Stimulated activated CD8-positive, alpha-beta memory T cell treated with anti-CD3 and anti-CD28 coated beads, Interleukin-7, amount 100 ng/mL, for 48 hours (primary cell): ENCODE measurements around the gene DEFB115.
"Not testable (repeated sequence)": the region's sequence is repeated elsewhere in the genome, so short reads cannot be mapped to it uniquely, and the experiment has no call there.

ENCODE experiments used
- DNase-seq, 2 donors: peaks; one replicate each; pipeline ENCODE4 v3.0.0-alpha.2; 2020; ENCODE audit warnings: low read depth in 1 of 2; ENCODE audit errors: extremely low read depth in 1 of 2

DEFB115 gene, protein sequence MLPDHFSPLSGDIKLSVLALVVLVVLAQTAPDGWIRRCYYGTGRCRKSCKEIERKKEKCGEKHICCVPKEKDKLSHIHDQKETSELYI

DNA sequence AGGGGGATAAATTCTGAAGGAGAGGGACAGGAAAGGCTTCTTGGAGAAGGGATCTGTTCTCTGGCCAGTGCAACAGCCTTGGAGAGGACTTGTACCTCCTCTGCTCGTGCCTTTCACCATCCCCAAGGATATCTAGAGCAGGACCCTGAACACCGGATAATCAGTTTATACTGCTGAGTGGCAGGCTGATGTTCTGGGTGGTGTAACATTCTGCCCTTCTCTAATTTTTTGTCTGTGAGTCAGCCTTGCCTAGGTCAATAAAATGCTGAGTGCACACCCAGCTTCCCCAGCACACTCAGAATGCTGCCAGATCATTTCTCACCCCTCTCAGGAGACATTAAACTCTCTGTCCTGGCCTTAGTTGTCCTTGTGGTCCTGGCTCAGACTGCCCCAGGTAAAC, at the start of gene DEFB115:
Gene DEFB115, plus strand, starts transcription at position 301 of the 400 bp plus-strand sequence. Its CDS starts 0 bp downstream, at position 301.
- no peak for DNase-seq

DNA sequence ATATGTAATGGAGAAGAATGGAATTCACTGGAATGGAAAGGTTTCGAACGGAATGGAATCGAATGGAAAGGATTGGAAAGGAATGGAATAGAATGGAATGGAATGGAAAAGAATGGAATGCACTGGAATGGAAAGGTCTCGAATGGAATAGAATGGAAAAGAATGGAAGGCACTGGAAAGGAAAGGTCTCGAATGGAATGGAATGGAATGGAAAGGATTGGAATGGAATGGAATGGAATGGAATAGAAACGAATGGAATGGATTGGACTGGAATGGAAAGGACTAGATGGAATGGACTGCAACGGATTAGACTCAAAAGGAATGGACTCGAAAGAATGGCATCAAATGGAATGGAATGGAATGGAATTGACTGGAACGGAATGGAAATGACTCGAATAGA, 20.5 kb upstream of the DEFB115 start:
- DNase-seq, result no peak

DNA sequence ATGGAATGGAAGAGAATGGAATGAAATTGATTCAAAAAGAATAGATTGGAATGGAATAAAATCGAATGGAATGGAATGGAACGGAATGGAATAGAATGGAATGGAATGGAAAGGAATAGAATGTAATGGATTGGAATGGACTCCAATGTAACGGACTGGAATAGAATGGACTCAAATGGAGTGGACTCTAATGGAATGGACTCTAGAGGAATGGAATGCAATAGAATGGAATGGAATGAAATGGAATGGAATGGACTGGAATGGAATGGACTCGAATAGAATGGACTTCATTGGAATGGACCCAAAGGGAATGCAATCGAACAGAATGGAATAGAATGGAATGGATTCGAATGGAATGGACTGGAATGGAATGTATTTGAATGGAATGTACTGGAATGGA, 19.7 kb upstream of the DEFB115 start:
- DNase-seq, result no peak

DNA sequence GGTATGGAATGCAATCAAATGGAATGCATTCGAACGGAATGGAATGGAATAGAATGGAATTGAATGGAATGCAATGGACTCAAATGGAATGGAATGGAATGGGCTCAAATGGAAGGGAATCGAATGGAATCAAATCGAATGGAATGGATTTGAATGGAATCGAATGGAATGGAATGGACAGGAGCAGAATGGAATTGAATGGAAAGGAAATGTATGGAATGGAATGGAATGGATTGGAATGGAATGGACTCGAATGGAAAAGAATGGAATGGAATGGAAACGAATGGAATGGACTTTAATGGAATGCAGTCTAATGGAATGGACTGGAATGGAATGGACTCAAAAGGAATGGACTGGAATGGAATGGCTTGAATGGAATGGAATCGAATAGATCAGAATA, 18.3 kb upstream of the DEFB115 start:
- DNase-seq, result no peak

DNA sequence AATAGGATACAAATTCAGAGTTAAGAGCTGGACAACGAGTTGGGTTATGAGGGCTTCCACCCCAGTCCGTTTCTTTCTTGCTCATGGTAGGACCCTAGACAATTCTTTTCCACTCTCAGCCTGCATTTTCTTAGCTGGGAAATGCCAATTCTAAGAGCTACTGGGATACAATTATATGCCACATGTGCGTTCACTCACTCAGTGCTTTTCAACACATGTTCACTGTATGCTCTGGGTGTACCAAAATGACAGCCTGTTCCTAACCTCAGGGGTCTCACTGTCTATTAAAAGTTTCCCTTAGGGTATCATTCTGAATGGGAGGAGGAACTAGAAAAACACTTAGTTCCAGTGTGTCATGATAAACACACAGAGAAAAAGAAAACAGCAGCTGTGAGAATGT, 505 bp upstream of the DEFB115 start:
- DNase-seq, result no peak

DNA sequence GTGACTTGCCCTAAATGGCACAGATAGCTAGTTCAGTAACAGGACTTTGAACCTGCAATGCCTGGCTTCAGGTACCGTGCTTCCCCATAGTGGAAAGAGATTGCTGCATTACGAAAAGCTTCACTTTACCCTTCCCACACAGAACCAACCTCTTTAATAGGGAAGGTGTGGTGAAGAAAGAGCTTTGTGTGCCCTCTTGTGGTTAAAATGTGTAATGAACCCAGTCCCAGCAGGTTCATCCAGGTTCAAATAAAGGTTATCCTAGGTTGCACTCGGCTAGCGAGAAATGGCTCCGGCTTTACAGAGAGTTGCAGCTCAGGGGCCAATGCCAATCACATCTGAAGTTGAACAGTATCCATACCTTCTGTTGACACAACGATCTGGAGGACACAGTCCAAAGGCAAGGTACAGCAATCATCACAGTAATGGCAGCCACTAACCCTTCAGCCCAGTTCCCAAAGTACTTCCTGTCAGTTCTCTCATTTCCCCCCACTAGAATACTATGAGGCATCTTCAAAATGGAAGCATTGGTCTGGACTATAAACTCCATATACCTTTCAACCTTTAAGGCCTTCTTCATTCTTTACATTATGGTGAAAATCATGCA, 3.0 kb downstream of the DEFB115 start:
- no peak for DNase-seq

DNA sequence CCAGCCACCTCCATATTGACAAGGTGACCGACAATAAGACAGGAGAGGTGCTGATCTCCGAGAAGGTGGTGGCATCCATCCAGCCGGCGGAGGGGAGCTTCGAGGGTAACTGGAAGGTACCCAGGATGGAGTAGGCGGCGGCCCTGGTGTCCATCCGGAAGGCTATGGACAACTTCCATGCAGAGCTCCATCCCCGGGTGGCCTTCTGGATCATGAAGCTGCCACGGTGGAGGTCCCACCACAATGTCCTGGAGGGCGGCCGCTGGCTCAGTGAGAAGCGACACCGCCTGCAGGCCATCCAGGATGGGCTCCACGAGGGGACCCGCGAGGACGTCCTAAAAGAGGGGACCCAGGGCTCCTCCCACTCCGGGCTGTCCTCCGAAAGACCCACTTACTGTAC, 17.0 kb downstream of the DEFB115 start:
- DNase-seq, result no peak

DNA sequence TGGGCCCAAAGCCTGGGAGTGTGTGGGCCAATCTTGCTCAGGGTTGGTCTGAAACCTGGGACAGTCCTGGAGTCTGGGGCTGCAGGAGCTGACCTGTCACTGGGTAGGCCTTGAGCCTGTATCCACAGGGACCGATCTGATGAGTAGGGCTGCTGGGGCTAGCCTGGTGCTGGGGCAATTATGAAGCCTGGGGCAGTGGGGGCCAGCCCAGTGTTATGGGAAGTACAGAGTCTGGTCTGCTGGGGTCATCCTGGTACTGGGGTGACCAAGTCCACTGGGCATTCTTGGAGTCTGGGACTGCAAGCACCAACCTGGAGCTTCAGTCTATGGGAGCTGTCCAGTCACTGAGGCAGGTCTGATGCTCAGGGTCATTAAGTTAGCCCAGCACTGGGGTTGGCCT, 20.7 kb downstream of the DEFB115 start:
- no peak for DNase-seq

DNA sequence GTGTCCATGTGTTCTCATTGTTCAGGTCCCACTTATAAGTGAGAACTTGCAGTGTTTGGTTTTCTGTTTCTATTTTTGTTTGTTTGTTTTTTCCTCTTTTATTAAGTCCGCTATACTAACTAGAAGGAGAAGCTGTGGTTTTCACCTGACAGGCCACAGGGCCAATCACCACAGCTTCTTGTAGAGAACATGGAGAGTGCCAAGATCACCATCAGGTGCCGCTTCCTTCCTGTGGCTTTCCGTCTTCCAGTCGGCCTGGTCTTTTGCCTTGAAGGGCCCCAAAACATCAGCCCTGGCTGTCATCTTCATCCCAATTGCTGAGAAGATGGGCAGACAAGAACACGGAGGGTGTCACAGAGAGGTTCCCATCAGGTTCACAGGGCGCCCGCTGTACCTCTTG, 27.5 kb downstream of the DEFB115 start:
- not testable (repeated sequence) for DNase-seq

DNA sequence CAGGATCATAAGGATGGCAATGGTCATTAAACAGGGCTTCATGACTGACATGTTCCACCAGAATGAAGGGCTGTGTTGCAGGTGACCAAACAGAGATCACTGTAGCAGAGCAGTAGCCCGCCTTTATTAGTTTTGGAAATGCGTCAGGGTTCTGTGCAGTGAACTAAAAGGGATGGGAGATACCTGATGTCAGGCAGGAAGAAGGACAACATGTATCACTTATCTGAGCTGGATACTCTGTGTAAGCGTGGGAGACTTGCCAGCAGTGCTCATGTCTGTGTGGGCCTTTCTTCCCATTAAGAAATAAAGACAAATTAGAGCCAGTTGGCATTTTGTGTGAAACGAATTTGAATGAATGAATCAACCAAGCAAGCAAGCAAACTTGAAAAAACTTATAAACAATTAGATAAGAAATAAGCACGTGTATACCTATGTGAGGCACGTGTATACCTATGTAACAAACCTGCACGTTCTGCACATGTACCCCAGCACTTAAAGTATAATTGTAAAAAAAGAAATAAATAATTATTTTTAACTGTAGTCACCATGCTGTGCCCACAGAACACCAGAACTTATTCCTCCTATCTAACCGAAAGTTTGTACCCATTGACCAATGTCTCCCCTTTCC, 51.2 kb downstream of the DEFB115 start, which contains the start of gene DEFB116:
Gene DEFB116, minus strand, starts transcription at position 51 of the 628 bp plus-strand sequence. Its CDS starts 0 bp downstream, at position 51.
- no peak for DNase-seq
